Activated gamma-delta T cell treated with Interleukin-2 at 50 U/mL for 16 hours (primary cell): ENCODE data around the gene RCAN3.
"Not testable (repeated sequence)": the region's sequence is repeated elsewhere in the genome, so short reads cannot be mapped to it uniquely, and the experiment has no call there.

Experiments
- DNase-seq: peaks from one replicate; pipeline ENCODE4 v3.0.0-alpha.2; 2020

Gene RCAN3

DNA sequence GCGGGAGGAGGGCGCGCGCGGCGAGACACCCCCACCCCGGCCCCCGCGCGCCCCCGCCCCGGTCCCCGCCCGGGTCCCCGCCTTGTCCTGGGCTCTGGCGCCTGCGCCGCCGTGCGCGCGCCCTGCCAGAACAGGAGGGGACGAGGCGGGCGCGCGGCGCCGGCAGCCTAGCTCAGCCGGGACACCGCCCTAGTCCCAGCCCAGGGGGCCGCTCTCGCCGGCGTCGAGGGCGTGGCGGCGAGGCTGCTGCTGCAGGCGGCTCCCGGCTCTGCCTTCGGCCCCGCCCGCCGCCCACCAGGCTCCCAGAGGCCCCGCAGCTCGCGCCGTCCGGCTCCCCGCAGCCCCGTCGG is at the start of gene RCAN3:
TSS of gene RCAN3 (plus strand) at position 128 of the 350 bp plus-strand sequence. CDS start 11,537 bp downstream, outside the sequence.
- peak; percentile 80 for DNase-seq

DNA sequence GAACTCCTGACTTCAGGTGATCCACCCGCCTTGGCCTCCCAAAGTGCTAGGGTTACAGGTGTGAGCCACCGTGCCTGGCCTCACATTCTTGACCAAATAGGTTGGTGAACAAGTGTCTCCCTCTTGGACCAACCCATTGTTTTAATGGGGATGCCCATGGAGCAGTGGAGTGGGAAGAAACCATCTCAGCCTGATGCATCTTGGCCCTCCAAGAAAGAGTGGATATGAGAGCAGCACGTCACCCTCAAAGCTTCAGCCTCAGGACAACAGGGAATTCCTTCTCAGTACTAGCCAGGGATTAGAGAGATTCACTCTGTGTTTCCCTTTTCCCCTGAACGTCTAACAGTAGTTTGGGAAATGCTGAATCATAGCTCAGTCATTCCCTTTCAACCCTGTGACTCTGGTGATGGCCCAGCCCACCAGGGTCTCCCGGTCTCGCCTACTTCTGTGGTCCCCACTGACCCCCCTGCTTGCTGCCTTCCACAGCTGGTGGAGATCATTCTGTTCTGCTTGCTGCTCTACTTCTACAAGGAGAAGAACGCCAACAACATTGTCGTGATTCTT is 49.6 kb upstream of the RCAN3 start:
- DNase-seq, result no peak

DNA sequence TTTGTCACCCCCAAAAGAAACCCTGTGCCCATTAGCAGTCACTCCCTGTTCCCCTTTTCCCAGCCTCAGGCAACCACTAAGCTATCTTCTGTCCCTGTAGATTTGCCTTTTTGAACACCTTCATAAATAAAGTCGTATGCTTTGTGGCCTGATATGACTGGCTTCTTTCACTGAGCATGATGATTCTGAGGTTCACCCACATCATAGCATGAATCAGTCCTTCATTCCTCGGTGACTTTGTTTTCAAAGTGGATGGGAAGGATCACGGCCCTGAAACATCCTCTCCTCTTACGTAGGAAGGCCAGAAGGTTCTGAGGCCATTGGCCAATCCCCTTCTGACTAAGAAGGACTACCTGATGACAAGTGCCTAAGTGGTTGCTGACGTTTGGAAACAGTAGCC is 48.0 kb upstream of the RCAN3 start:
- DNase-seq, result no peak

- no peak for DNase-seq
These were observed 47.4 kb upstream of the RCAN3 start for GRCh38 chr1:24455272-24455671.

DNA sequence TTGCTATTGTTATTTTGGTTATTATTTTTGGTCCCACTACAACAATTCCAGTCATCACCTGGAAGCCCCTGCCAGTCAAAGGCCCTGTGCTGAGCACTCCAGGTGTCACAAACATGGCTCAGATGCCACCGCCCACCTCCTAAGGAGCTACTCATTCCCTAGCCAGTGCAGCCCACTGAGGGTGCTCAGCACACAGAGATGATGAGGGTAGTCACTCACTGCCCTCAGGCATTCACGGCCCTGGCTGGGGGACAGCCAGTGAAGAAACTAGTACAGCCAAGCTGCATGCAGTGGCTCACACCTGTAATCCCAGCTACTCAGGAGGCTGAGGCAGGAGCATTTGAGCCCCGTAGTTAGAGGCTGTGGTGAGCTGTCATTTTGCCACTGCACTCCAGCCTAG is 44.8 kb upstream of the RCAN3 start:
- DNase-seq, result no peak

- DNase-seq, result no peak
These were observed 42.9 kb upstream of the RCAN3 start for GRCh38 chr1:24459551-24460266.

DNA sequence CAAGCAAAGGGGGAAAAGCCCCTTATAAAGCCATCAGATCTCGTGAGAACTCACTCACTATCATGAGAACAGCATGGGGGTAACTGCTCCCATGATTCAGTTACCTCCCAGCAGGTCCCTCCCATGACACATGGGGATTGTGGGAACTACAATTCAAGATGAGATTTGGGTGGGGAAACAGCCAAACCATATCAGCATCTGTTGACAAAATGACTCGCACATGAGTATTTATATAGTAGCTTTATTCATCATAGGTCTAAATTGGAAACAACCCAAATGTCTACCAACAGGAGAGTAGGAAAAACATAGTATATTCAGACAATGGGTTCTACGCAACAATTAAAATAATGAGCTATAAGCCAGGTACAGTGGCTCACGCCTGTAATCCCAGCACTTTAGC is 40.5 kb upstream of the RCAN3 start:
- not testable (repeated sequence) for DNase-seq

DNA sequence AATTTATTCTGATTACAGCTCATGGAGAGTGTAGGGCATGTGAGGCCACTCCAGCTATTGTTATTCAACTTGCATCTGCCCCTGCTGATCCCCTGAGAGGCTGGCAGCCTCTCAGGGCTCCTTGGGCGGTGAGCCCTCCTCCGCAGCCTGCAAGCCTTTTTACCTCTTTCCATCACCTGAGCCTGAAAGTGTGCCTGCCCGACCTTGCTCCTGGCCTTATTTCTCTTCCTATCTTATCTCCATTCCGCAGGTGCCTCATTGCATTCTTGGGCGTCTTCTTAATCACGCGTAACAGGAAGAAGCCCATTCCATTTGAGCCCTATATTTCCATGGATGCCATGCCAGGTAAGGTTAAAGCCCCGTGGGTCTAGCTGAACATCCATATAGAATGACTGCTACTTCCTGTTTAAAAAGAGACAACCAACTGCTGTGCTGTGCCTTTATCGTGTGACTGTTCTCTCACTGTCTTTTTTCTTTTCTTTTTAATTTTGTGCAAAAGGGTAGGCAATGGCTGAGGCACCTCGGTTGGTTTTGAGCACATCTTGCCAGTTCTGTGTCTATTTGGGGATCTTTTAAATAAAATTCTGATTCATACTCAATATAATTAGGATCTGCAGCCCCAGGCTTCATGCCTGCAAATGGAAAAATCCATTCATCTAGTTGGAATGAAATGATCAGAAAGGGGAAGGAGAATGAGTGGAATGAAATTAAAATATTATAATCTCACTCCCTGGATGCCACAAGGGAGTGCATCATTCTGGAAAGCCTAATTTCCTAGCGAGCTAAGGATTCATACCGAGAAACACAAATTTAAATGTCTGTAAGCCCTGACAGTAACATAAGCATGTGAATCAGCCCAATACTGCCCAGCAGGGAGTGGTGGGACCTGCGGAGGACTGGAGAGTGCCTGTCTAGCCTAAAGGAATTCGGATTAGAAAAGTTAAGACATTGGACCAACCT is 38.6 kb upstream of the RCAN3 start:
- DNase-seq, result no peak

DNA sequence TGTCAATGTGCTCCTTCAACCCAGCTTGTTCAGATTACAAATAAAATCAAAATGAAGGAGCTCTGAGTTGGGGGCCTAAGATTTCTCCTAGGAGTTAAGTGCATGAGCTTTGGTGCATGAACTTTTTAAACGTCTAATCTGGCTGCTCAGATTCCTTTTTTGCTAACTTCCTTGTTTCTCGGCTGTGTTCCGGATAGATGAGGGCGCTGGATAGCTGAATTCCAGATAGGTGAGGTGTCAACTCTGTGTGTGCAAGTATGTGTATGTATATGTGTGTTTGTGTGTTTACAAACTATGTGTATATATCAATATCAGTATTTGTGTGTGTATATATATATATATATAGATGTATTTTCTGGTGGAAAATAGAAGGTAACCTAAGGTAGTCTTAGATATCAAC is 37.5 kb upstream of the RCAN3 start:
- DNase-seq, result no peak

GRCh38 chr1:24465638-24466037 is 37.0 kb upstream of the RCAN3 start:
- DNase-seq, result no peak

- DNase-seq, result no peak
These were observed 33.8 kb upstream of the RCAN3 start for GRCh38 chr1:24468685-24469316.

GRCh38 chr1:24470592-24470991 is 32.0 kb upstream of the RCAN3 start:
- no peak for DNase-seq

- DNase-seq, result no peak
These were observed 29.9 kb upstream of the RCAN3 start for GRCh38 chr1:24472527-24473251.

GRCh38 chr1:24474193-24474592 is 28.4 kb upstream of the RCAN3 start:
- no peak for DNase-seq

- DNase-seq, result no peak
These were observed 26.9 kb upstream of the RCAN3 start for GRCh38 chr1:24475700-24476099.

DNA sequence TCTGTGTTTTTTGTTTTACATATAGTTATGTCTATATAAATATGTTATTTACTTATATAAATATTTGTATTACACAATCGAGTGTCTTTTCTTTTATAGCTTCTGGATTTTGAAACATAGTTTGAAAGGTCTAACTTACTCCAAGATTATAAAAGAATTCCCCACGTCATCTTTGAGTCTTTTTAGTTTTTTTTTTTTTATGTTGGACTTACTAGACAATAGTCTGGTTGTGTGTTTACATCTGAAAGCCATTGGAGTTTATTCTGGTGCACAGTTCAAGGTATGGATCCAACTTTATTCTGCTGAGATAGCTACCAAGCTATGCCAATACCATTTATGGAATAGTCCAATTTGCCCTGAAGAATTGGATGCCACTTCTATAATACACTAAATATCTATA is 26.1 kb upstream of the RCAN3 start:
- no peak for DNase-seq

DNA sequence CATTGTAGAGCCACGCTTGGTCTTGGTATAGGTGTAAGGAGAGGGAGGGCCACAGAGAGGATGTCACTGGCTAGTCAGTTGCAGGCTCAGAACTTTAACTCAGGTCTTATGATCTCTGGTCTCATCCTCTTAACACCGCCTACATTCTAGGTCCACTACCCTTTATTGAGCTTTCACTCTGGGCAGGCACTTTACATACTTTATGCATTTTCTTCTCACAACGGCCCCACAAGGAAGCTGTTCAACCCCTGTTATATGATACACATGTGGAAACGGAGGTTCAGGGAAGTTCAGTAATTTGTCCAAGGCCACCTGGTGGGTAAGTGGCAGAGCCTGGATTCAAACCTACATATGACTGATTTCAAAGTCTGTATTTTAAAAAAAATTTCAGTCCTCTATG is 25.3 kb upstream of the RCAN3 start:
- DNase-seq, result no peak

- DNase-seq, result peak; percentile 29
These were observed 21.5 kb upstream of the RCAN3 start for GRCh38 chr1:24481101-24481500.

- DNase-seq, result peak; percentile 29
These were observed 20.6 kb upstream of the RCAN3 start for GRCh38 chr1:24481843-24482610.

GRCh38 chr1:24483441-24483840 is 19.2 kb upstream of the RCAN3 start:
- no peak for DNase-seq

DNA sequence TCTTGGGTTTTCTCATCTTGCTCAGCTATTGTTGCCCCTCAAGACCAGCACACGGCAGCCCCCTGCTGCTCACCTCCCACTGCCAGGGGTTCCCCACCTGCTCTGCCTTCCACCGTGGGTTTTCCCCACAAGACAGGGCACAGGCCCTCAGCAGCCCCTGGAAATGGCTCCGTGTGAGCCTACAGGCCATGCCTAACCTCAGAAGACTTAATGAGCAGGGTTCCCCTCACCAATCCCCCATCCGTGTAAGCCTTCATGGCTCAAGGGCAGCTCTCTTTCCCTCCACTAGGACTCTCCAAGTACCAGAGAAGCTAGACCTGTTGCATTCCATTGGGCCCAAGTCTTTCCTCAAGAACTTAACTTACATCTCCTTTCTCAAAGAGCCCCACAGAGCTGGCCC is 18.4 kb upstream of the RCAN3 start:
- no peak for DNase-seq
